Cardiac fibroblast (primary cell): ENCODE data around the gene DVL1.
"Not testable (repeated sequence)": the region's sequence is repeated elsewhere in the genome, so short reads cannot be mapped to it uniquely, and the experiment has no call there.

Source experiments
- DNase-seq, 2 donors: peaks; one replicate each; pipeline versions ENCODE4 v3.0.0 to v3.0.0-alpha.2; 2010; ENCODE audit warnings: low read depth in 2 of 2
- H3K4me3 ChIP-seq, 2 donors: replicated peaks in 1 of 2; 1 replicate in 1 of 2; 2 replicates in 1 of 2; pipeline ENCODE4 v1.5.1; 2011; ENCODE audit warnings: low read depth in 2 of 2, low read length in 2 of 2, mild to moderate bottlenecking in 2 of 2, moderate library complexity in 1 of 2
- TF ChIP-seq, protein P1 (sequence below): IDR thresholded peaks from one replicate; pipeline ENCODE4 v1.5.1; 2011; ENCODE audit warnings: low read depth, mild to moderate bottlenecking, low read length, inconsistent platforms

DVL1 gene

DNA sequence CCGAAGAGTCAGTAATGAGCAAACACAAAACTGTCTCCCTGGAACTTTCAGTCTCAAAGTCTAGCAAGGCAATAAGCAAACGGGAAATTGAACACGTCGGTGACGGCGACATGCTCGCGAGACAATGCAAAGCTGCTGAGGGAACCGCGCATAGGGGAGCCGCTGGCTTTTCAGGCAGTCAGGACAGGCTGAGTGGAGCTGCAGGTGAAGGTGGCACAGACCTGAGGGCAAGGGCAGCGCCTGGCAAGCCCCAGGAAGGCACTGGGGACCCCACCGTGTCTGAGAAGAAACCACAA lies 29.6 kb downstream of the DVL1 start:
- no peak overlapping the region for H3K4me3 ChIP-seq
- no peak for DNase-seq
- TF ChIP-seq, protein P1, sequence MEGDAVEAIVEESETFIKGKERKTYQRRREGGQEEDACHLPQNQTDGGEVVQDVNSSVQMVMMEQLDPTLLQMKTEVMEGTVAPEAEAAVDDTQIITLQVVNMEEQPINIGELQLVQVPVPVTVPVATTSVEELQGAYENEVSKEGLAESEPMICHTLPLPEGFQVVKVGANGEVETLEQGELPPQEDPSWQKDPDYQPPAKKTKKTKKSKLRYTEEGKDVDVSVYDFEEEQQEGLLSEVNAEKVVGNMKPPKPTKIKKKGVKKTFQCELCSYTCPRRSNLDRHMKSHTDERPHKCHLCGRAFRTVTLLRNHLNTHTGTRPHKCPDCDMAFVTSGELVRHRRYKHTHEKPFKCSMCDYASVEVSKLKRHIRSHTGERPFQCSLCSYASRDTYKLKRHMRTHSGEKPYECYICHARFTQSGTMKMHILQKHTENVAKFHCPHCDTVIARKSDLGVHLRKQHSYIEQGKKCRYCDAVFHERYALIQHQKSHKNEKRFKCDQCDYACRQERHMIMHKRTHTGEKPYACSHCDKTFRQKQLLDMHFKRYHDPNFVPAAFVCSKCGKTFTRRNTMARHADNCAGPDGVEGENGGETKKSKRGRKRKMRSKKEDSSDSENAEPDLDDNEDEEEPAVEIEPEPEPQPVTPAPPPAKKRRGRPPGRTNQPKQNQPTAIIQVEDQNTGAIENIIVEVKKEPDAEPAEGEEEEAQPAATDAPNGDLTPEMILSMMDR = no peak

DNA sequence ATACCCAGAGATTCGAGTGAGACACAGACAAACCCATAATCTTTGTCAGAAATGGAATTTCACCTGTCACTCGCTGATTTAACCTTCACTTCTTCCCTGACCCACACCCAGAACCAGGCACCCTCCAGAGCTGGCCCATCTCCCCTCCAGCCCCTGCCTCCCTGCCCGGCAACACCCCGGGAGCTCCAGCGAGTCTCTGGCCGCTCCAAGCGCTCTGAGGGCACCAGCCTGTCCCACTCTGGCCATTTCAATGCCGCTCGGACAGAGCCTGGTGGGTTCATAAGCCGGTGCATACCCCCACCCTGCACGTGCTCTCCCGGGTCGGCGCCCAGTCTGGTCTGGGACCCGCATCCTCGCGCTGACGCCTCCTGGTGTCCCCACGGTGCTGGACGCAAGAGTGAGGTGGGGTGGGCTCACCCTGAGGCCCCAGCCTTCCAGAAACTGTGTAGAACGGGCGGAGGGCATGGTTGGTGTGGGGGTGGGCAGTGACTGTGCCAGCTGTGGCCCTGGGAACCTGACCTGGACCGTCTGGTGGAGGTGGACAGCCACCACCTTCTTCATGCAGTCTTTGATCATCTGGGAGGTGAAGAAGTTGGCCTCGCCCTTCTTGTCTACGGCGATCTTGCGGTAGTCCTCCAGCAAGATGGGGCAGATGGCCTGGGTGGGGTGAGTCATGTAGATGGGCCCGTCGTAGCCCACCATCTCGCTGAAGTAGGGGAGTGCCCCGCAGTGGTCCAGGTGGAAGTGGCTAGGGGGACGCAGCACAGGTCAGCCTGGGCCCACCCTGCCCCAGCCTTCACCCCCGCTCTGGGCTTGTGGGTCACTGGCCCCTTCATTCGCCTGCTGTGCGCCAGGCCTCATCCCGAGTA lies 30.2 kb downstream of the DVL1 start:
- TF ChIP-seq, protein P1 = no peak
- no peak for DNase-seq
- no peak overlapping the region for H3K4me3 ChIP-seq

DNA sequence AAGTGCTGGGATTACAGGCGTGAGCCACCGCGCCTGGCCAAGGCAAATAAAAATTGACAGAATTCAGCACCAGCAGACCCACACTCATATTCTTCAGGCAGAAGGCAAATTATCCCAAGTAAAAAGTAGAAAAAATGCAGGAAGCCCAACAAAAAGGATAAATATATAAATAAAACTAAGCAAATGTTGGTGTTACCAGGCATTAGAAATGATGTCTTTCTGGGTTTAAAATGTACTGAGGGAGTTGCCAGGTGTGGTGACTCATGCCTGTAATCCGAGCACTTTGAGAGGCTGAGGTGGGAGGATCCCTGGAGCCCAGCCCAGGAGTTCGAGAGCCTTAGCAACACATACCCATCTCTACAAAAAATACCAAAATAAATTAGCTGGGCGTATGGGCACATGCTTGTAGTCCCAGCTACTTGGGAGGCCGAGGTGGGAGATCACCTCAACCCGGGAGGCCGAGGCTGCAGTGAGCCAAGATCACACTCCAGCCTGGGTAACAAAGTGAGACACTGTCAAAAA lies 31.0 kb downstream of the DVL1 start:
- DNase-seq = peak; percentile 96 to 97
- TF ChIP-seq, protein P1 = no peak
- no peak overlapping the region for H3K4me3 ChIP-seq

DNA sequence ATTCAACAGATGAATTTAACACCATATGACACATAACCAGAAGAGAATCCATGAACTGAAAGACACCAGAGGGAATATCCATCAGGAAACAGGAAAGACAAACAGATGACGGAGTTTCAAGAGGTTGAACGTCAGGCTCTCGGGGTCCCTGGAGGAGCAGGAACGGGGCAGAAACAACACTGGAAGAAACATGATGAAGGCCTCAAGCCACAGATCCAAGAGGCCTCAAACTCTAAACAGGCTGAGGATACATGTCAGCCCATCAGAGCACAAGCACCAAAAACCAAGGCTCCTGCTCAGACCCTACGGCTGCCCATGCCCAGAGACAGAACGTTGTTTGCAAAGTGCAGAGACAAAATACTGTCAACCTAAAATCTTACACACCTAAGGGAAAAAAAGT lies 31.8 kb downstream of the DVL1 start:
- TF ChIP-seq, protein P1 = no peak
- H3K4me3 ChIP-seq = no peak overlapping the region
- DNase-seq = no peak

DNA sequence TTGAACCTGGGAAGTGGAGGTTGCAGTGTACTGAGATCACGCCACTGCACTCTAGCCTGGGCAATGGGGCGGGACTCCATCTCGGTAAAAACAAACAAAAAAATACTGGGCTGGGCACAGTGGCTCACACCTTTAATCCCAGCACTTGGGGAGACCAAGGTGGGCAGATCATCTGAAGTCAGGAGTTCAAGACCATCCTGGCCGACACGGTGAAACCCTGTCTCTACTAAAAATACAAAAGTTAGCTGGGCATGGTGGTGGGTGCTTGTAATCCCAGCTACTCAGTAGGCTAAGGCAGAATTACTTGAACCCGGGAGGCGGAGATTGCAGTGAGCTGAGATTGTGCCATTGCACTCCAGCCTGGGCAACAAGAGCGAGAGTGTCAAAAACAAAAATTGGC lies 33.0 kb downstream of the DVL1 start:
- H3K4me3 ChIP-seq, DNase-seq: not testable (repeated sequence)

DNA sequence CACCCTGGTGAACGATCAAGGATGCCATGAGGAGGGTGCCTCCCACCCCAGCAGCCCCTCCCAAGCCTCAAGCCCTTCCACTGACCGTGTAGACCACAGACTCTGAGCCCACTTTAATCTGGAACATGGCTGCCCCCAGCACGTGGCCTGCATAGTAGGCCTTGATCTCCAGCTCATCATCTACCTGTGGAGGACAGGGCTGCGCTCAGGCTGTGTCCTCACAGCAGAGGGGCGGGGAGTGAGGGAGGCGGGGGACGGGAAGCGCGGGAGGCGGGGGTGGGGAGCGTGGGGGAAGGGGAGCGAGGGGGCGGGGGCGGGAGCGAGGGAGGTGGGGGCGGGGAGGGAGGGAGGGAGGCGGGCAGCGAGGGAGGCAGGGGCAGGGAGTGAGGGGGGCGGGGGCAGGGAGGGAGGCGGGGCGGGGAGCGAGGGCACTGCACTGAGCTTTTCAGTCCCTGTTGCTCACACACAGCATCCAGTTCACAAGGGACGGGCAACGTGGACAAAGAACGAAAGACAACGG lies 33.7 kb downstream of the DVL1 start:
- H3K4me3 ChIP-seq = no peak overlapping the region
- DNase-seq = no peak
- TF ChIP-seq, protein P1 = no peak

DNA sequence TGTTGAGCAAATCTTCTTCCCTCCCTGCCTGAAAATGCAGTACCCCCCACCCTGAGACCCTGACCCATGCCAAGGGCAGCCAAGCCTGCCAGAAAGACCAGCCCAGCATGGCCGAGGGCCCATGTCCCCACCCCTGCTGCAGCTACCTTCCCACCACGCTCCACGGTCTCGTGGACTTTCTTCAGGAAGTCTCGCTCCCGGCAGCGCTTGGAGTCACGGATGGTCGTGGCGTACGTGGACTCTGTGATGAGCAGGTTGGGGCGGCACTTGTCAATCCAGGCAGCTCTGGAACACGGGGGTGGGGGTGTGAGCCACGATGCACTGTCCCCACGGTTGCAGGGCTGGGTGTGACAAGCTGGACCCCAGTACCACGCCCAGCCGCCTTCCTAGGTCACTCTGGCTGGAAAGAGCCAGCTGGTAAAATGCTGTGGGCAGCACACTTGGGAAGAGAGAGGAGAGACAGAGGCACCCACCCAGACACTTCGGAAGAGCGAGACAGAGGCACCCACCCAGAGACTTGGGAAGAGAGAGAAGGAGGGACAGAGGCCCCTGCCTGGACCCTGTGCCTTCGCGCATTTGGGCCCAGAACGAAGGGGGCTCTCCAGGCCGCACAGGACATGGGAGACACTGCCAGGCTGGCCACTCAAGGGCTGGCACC lies 34.4 kb downstream of the DVL1 start:
- no peak for DNase-seq
- H3K4me3 ChIP-seq = no peak overlapping the region
- TF ChIP-seq, protein P1 = no peak
